ENCODE measurements around the gene OTUD7B.

DNA sequence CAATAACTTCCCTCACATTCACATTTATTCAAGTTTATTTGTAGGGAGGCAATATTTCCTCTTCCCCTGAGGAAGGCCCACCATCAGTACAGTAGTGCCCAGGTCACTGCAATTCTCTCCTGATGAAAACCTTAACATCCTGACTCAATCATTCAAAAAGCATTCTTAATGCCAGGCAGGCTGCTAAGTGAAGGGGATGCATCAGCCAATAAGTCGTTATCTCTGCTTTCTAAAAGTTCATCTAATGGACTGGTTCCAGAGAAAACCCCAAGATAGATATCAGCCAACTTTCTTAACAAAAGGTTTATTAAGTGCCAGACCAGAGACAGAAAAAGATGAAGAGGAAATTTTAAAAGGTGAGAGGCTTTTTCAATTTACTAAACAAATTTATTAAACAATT, 17.3 kb downstream of the OTUD7B start:
- TF ChIP-seq CTCF (IDR thresholded peaks at IDR 0.05) (no peak), POLR2A (IDR thresholded peaks at IDR 0.05) (no peak)
